Erythroblast (primary cell): ENCODE results near the gene MFAP4.

ENCODE experiments used
- GATA1 ChIP-seq: IDR thresholded peaks from 2 replicates; pipeline ENCODE4 v1.6.1; 2011; ENCODE audit warnings: low read depth, mild to moderate bottlenecking, control low read depth, low read length, moderate library complexity
- POLR2A ChIP-seq: IDR thresholded peaks from 2 replicates; pipeline ENCODE4 v1.6.1; 2011; ENCODE audit warnings: mild to moderate bottlenecking, low read length

- TF ChIP-seq POLR2A: no peak
- no peak for TF ChIP-seq GATA1
Measured at GRCh38 chr17:19344311-19345066, 42.5 kb downstream of the MFAP4 start.
